Hair follicle dermal papilla cell (primary cell): Measurements from ENCODE around the gene ZDHHC6. TPM values are rescaled to one million over a fixed set of nuclear protein-coding genes. Genes with fewer than 3 reads are reported as not detected.

Experiments used
- total RNA-seq: library from RNA; depleted of rRNA; stranded (reverse); fragments of >200 nt; gene quantifications from 2 replicates; pipeline ENCODE4 v1.2.3, GENCODE V29; 2012

ZDHHC6 gene, protein sequence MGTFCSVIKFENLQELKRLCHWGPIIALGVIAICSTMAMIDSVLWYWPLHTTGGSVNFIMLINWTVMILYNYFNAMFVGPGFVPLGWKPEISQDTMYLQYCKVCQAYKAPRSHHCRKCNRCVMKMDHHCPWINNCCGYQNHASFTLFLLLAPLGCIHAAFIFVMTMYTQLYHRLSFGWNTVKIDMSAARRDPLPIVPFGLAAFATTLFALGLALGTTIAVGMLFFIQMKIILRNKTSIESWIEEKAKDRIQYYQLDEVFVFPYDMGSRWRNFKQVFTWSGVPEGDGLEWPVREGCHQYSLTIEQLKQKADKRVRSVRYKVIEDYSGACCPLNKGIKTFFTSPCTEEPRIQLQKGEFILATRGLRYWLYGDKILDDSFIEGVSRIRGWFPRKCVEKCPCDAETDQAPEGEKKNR
- total RNA-seq: 18.0 and 31.0 TPM in 2 replicates

DNA sequence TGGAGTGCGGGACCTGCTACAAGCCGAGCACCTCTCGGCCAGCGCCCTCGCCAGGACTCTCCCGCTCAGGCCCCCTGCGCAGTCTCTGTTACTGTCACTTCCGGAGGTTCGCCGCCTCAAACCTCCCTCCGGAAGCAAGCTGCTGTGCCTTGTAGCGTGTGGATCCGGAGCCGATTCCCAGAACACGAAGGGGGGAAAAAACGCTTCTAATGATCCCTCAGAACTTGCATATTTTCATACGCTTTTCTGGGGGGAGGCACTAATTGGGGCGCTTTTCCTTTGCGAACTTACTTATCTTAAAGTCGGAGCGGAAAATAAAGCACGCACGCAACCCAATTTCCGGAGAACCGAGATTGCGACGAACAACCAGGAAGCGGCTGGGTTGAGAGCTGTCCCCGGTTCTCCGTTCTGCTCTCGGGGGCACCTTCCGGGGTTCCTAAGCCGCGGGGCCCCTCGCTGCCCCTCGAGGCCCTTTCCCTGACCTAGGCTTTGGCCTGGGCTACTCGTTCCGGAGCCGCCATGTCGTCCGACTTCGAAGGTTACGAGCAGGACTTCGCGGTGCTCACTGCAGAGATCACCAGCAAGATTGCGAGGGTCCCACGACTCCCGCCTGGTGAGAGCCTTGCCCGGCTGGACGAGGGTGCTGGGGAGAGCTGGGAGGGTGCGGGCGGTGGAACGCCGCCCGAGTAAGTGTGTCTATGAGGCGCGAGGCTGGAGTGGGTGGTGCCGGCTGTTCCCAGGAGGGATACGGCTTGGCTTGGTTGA lies at the start of gene ZDHHC6, which contains the start of gene VTI1A:
Gene ZDHHC6 (minus strand): TSS at position 60 of the 765 bp plus-strand sequence. CDS start 1,478 bp downstream, outside the sequence.
Gene VTI1A (plus strand): TSS at position 361 of the 765 bp plus-strand sequence. CDS start 159 bp downstream, at position 520.

Other genes starting within 250 kb of the ZDHHC6 start
- gene TECTB, start 163.5 kb downstream of the ZDHHC6 start, total RNA-seq: not detected in 2 replicates
- 5.1 and 9.6 TPM in 2 replicates for gene ACSL5, start 72.8 kb downstream of the ZDHHC6 start, total RNA-seq
- 32.1 and 38.3 TPM in 2 replicates for gene VTI1A, start 301 bp upstream of the ZDHHC6 start, total RNA-seq